ENCODE measurements around the gene L1CAM. TPM values are rescaled to one million over a fixed set of nuclear protein-coding genes. Genes with fewer than 3 reads are reported as not detected.

The L1CAM gene
- polyA plus RNA-seq, 4 donors = 0.54 to 16.3 (median 2.1) TPM; not detected in 1

- no peak for FAIRE-seq
- 43 to 65% (median 44%) methylated on average over 3 of the region's 3 CpGs for WGBS, 3 donors
Measured at GRCh38 chrX:153851981-153852380, 34.0 kb downstream of the L1CAM start.

GRCh38 chrX:153848325-153848724 lies 37.6 kb downstream of the L1CAM start:
- DNase-seq (no peak), FAIRE-seq (no peak)
- Histone ChIP-seq H3K4me3 (ENCODE audit: low read depth in 1 of 3, low read length in 3 of 3) (no peak overlapping the region), H3K36me3 (ENCODE audit: control insufficient read depth in 3 of 3, insufficient read depth in 2 of 3, low read depth in 1 of 3, low read length in 3 of 3) (no peaks in the 10 kb centered on the region), H3K4me1 (ENCODE audit: control insufficient read depth in 3 of 3, insufficient read depth in 2 of 3, low read depth in 1 of 3, low read length in 2 of 3) (no peaks in the 10 kb centered on the region), H3K27me3 (ENCODE audit: control insufficient read depth in 3 of 3, insufficient read depth in 3 of 3, low read length in 3 of 3) (peaks cover 0 to 3% (median 1%) of the 10 kb centered on the region in 3 donors), H3K27ac (ENCODE audit: low read depth in 1 of 3, low read length in 2 of 3) (no peak overlapping the region), H3K9me3 (ENCODE audit: control insufficient read depth in 2 of 2, insufficient read depth in 1 of 2, low read depth in 1 of 2, low read length in 1 of 2) (no peaks in the 10 kb centered on the region)
- 58 to 65% (median 64%) methylated on average over 3 of the region's 3 CpGs for WGBS, 3 donors

More at GRCh38 chrX:153851981-153852380, 34.0 kb downstream of the L1CAM start:
- Histone ChIP-seq H3K36me3 (ENCODE audit: control insufficient read depth in 3 of 3, insufficient read depth in 2 of 3, low read depth in 1 of 3, low read length in 3 of 3) (no peaks in the 10 kb centered on the region), H3K9me3 (ENCODE audit: control insufficient read depth in 2 of 2, insufficient read depth in 1 of 2, low read depth in 1 of 2, low read length in 1 of 2) (no peaks in the 10 kb centered on the region), H3K4me1 (ENCODE audit: control insufficient read depth in 3 of 3, insufficient read depth in 2 of 3, low read depth in 1 of 3, low read length in 2 of 3) (no peaks in the 10 kb centered on the region), H3K4me3 (ENCODE audit: low read depth in 1 of 3, low read length in 3 of 3) (no peak overlapping the region), H3K27me3 (ENCODE audit: control insufficient read depth in 3 of 3, insufficient read depth in 3 of 3, low read length in 3 of 3) (peaks cover 0 to 2% (median 0%) of the 10 kb centered on the region in 3 donors), H3K27ac (ENCODE audit: low read depth in 1 of 3, low read length in 2 of 3) (no peak overlapping the region)
- no peak for DNase-seq

GRCh38 chrX:153845842-153846241 lies 40.1 kb downstream of the L1CAM start:
- no peaks in the 10 kb centered on the region for H3K9me3 ChIP-seq (ENCODE audit: control insufficient read depth in 2 of 2, insufficient read depth in 1 of 2, low read depth in 1 of 2, low read length in 1 of 2)
- no peaks in the 10 kb centered on the region for H3K4me1 ChIP-seq (ENCODE audit: control insufficient read depth in 3 of 3, insufficient read depth in 2 of 3, low read depth in 1 of 3, low read length in 2 of 3)
- H3K36me3 ChIP-seq (ENCODE audit: control insufficient read depth in 3 of 3, insufficient read depth in 2 of 3, low read depth in 1 of 3, low read length in 3 of 3) = no peaks in the 10 kb centered on the region
- 8 to 31% (median 24%) methylated on average over 3 of the region's 3 CpGs for WGBS, 3 donors
- no peak for DNase-seq
- no peak for FAIRE-seq
- no peak overlapping the region for H3K4me3 ChIP-seq (ENCODE audit: low read depth in 1 of 3, low read length in 3 of 3)
- no peak overlapping the region for H3K27ac ChIP-seq (ENCODE audit: low read depth in 1 of 3, low read length in 2 of 3)
- H3K27me3 ChIP-seq (ENCODE audit: control insufficient read depth in 3 of 3, insufficient read depth in 3 of 3, low read length in 3 of 3) = peaks cover 0 to 3% (median 1%) of the 10 kb centered on the region in 3 donors

- no peak for FAIRE-seq
- no peak for DNase-seq
- Histone ChIP-seq H3K27me3 (ENCODE audit: control insufficient read depth in 3 of 3, insufficient read depth in 3 of 3, low read length in 3 of 3) (peaks cover 0 to 3% (median 1%) of the 10 kb centered on the region in 3 donors), H3K9me3 (ENCODE audit: control insufficient read depth in 2 of 2, insufficient read depth in 1 of 2, low read depth in 1 of 2, low read length in 1 of 2) (no peaks in the 10 kb centered on the region), H3K36me3 (ENCODE audit: control insufficient read depth in 3 of 3, insufficient read depth in 2 of 3, low read depth in 1 of 3, low read length in 3 of 3) (no peaks in the 10 kb centered on the region), H3K4me1 (ENCODE audit: control insufficient read depth in 3 of 3, insufficient read depth in 2 of 3, low read depth in 1 of 3, low read length in 2 of 3) (no peaks in the 10 kb centered on the region), H3K27ac (ENCODE audit: low read depth in 1 of 3, low read length in 2 of 3) (no peak overlapping the region), H3K4me3 (ENCODE audit: low read depth in 1 of 3, low read length in 3 of 3) (no peak overlapping the region)
- WGBS, 3 donors = 26 to 33% (median 32%) methylated on average over 6 of the region's 6 CpGs
Measured at GRCh38 chrX:153845195-153845594, 40.8 kb downstream of the L1CAM start.

- Histone ChIP-seq H3K27ac (ENCODE audit: low read depth in 1 of 3, low read length in 2 of 3) (no peak overlapping the region), H3K9me3 (ENCODE audit: control insufficient read depth in 2 of 2, insufficient read depth in 1 of 2, low read depth in 1 of 2, low read length in 1 of 2) (no peaks in the 10 kb centered on the region), H3K36me3 (ENCODE audit: control insufficient read depth in 3 of 3, insufficient read depth in 2 of 3, low read depth in 1 of 3, low read length in 3 of 3) (no peaks in the 10 kb centered on the region), H3K27me3 (ENCODE audit: control insufficient read depth in 3 of 3, insufficient read depth in 3 of 3, low read length in 3 of 3) (peaks cover 0 to 3% (median 1%) of the 10 kb centered on the region in 3 donors), H3K4me3 (ENCODE audit: low read depth in 1 of 3, low read length in 3 of 3) (no peak overlapping the region), H3K4me1 (ENCODE audit: control insufficient read depth in 3 of 3, insufficient read depth in 2 of 3, low read depth in 1 of 3, low read length in 2 of 3) (no peaks in the 10 kb centered on the region)
- FAIRE-seq (no peak), DNase-seq (no peak)
- 23 to 38% (median 27%) methylated on average over 6 of the region's 6 CpGs for WGBS, 3 donors
Measured at GRCh38 chrX:153844509-153845082, 41.4 kb downstream of the L1CAM start.

- H3K27ac ChIP-seq (ENCODE audit: low read depth in 1 of 3, low read length in 2 of 3) = no peak overlapping the region
- no peak overlapping the region for H3K4me3 ChIP-seq (ENCODE audit: low read depth in 1 of 3, low read length in 3 of 3)
- H3K9me3 ChIP-seq (ENCODE audit: control insufficient read depth in 2 of 2, insufficient read depth in 1 of 2, low read depth in 1 of 2, low read length in 1 of 2) = no peaks in the 10 kb centered on the region
- DNase-seq = no peak
- no peaks in the 10 kb centered on the region for H3K4me1 ChIP-seq (ENCODE audit: control insufficient read depth in 3 of 3, insufficient read depth in 2 of 3, low read depth in 1 of 3, low read length in 2 of 3)
- 86 to 92% (median 90%) methylated on average over 6 of the region's 6 CpGs for WGBS, 3 donors
- H3K36me3 ChIP-seq (ENCODE audit: control insufficient read depth in 3 of 3, insufficient read depth in 2 of 3, low read depth in 1 of 3, low read length in 3 of 3) = no peaks in the 10 kb centered on the region
- no peak for FAIRE-seq
- peaks cover 0 to 8% (median under 1%) of the 10 kb centered on the region in 3 donors for H3K27me3 ChIP-seq (ENCODE audit: control insufficient read depth in 3 of 3, insufficient read depth in 3 of 3, low read length in 3 of 3)
Measured at GRCh38 chrX:153836921-153837320, 49.1 kb downstream of the L1CAM start.

GRCh38 chrX:153832728-153833127 lies 53.2 kb downstream of the L1CAM start:
- DNase-seq = no peak
- Histone ChIP-seq H3K36me3 (ENCODE audit: control insufficient read depth in 3 of 3, insufficient read depth in 2 of 3, low read depth in 1 of 3, low read length in 3 of 3) (no peaks in the 10 kb centered on the region), H3K4me3 (ENCODE audit: low read depth in 1 of 3, low read length in 3 of 3) (no peak overlapping the region), H3K27ac (ENCODE audit: low read depth in 1 of 3, low read length in 2 of 3) (no peak overlapping the region), H3K9me3 (ENCODE audit: control insufficient read depth in 2 of 2, insufficient read depth in 1 of 2, low read depth in 1 of 2, low read length in 1 of 2) (no peaks in the 10 kb centered on the region), H3K4me1 (ENCODE audit: control insufficient read depth in 3 of 3, insufficient read depth in 2 of 3, low read depth in 1 of 3, low read length in 2 of 3) (no peaks in the 10 kb centered on the region), H3K27me3 (ENCODE audit: control insufficient read depth in 3 of 3, insufficient read depth in 3 of 3, low read length in 3 of 3) (peaks cover 2 to 35% (median 10%) of the 10 kb centered on the region in 3 donors)
- 82 to 85% (median 84%) methylated on average over 6 to 10 of the region's 10 CpGs for WGBS, 3 donors
- no peak for FAIRE-seq

- H3K4me1 ChIP-seq (ENCODE audit: control insufficient read depth in 3 of 3, insufficient read depth in 2 of 3, low read depth in 1 of 3, low read length in 2 of 3) = no peaks in the 10 kb centered on the region
- H3K27me3 ChIP-seq (ENCODE audit: control insufficient read depth in 3 of 3, insufficient read depth in 3 of 3, low read length in 3 of 3) = peaks cover 2 to 41% (median 10%) of the 10 kb centered on the region in 3 donors
- FAIRE-seq = no peak
- no peaks in the 10 kb centered on the region for H3K9me3 ChIP-seq (ENCODE audit: control insufficient read depth in 2 of 2, insufficient read depth in 1 of 2, low read depth in 1 of 2, low read length in 1 of 2)
- no peak for DNase-seq
- H3K27ac ChIP-seq (ENCODE audit: low read depth in 1 of 3, low read length in 2 of 3) = no peak overlapping the region
- no peaks in the 10 kb centered on the region for H3K36me3 ChIP-seq (ENCODE audit: control insufficient read depth in 3 of 3, insufficient read depth in 2 of 3, low read depth in 1 of 3, low read length in 3 of 3)
- H3K4me3 ChIP-seq (ENCODE audit: low read depth in 1 of 3, low read length in 3 of 3) = no peak overlapping the region
- WGBS, 3 donors = 56 to 66% (median 59%) methylated on average over 19 to 23 of the region's 23 CpGs
Measured at GRCh38 chrX:153831429-153832150, 54.4 kb downstream of the L1CAM start.
